22Rv1 (cell line): ENCODE results near the gene POLD2.

Source experiments
- H3K27ac ChIP-seq: fragments of 450-650 bp; 2 replicates; pipeline ENCODE4 v1.5.1; 2017
- ZFX ChIP-seq: fragments of 450-650 bp; IDR thresholded peaks from 2 replicates; pipeline ENCODE4 v1.6.1; 2017; ENCODE audit warnings: antibody characterized with exemption, borderline replicate concordance
- TF ChIP-seq, protein P1 (sequence below): fragments of 450-650 bp; IDR thresholded peaks from 2 replicates; pipeline ENCODE4 v1.5.1; 2017; ENCODE audit warnings: mild to moderate bottlenecking

Gene POLD2

DNA sequence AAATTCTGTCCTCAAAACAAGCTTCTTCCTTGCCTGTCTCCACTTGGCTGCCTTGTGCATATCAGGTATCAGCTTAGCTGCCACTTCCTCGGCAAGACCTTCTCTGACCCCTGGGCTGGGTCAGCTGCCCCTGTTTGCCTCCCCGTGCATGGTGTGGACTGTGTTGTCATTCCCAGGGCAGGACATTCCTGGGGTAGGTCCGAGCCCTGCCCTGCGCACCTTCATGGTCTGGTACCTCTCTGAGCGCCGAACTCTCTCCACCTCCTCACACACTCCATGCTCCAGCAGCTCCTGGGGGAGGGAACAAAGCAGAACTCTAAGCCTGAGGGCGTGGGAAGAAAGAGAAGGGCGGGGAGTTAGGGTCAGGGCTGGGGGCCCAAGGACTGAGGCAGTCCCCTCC lies 44.8 kb downstream of the POLD2 start:
- TF ChIP-seq, protein P1, sequence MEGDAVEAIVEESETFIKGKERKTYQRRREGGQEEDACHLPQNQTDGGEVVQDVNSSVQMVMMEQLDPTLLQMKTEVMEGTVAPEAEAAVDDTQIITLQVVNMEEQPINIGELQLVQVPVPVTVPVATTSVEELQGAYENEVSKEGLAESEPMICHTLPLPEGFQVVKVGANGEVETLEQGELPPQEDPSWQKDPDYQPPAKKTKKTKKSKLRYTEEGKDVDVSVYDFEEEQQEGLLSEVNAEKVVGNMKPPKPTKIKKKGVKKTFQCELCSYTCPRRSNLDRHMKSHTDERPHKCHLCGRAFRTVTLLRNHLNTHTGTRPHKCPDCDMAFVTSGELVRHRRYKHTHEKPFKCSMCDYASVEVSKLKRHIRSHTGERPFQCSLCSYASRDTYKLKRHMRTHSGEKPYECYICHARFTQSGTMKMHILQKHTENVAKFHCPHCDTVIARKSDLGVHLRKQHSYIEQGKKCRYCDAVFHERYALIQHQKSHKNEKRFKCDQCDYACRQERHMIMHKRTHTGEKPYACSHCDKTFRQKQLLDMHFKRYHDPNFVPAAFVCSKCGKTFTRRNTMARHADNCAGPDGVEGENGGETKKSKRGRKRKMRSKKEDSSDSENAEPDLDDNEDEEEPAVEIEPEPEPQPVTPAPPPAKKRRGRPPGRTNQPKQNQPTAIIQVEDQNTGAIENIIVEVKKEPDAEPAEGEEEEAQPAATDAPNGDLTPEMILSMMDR, result no peak
- no peak for TF ChIP-seq ZFX
- H3K27ac ChIP-seq, result 0 out of 2 replicates have a peak overlapping the region, but pooled peaks have one; percentile 10

DNA sequence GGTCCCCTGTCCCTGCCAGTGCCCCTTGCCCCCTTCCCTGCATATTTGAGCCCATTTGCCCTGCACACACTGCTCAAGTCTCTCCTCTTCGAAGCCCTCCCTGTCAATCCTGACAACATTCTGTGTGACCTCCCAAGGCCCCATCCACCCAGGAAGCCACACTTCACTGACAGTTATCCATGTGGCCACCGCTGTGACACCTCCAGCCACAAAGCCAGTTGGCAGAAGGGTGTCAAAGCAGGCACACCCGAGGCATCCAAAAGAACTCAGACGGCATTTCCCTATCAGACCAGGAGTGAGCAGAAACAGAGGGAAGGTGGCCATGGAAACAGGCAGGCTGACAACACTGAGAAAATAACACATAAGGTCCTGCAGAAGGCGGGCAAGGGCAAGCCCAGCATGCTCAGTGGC lies 45.7 kb downstream of the POLD2 start:
- H3K27ac ChIP-seq, result 0 out of 2 replicates have a peak overlapping the region, but pooled peaks have one; percentile 10
- TF ChIP-seq, protein P1, result no peak
- no peak for TF ChIP-seq ZFX

DNA sequence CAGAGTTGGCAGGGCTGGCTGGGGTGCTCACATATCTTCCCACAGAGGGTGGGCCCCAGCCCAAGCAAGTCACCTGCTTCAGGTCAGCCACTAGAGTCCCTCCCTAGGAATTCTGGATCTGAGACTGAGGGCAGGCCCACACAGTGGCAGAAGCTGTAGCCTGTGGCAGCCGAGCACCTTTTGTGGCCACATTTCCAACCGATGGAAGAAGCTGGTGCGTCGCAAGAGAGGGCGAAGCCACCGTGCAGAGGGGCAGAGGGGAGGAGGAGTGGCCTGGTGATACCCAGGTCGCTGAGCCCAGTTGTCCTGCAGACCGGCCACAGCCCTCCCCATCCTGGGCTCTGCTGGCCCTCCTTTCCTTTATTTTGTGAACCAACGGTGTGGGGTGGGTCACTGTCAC lies 46.3 kb downstream of the POLD2 start:
- no peak overlapping the region for H3K27ac ChIP-seq

DNA sequence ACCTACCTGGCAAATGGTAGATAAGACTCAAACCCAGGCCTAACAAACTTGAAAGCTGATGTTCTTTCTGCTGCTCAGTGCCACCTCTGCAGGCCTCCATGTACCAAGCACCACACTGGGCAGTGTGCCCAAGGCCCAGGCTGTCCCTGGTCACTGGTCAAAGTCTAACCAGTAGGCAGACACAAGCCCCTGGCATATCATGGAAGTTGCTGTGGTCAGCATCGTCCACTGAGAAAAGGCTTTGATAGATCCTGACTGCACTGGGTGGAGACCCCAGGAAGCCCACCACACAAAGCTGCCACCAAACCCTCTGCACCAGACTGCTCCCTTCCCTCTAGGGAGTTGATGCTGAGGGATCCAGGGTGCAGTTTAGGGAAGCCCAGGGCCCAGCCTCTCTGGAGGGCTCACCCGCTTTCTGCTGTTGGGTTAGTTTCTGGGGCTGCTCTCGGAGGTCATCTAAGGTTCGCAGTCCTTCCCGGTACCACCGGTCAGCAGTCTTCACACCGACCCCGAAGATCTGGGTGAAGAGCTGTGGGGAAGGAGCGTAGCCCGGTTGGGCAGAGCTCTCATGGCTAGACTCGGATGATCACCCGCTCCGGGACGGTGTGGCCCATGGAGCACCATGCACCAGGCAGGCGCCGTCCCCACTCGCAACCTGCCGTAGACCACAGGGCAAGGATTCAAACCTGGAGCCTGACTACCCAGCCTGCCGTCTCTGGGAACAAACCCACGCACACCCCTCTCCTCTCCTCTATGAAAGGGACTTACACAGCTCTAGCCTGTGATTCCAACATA lies 47.0 kb downstream of the POLD2 start:
- peak overlapping the region; percentile 72 for H3K27ac ChIP-seq

More for the DNA sequence above, 46.3 kb downstream of the POLD2 start:
- no peak for TF ChIP-seq ZFX
- TF ChIP-seq, protein P1, result no peak

DNA sequence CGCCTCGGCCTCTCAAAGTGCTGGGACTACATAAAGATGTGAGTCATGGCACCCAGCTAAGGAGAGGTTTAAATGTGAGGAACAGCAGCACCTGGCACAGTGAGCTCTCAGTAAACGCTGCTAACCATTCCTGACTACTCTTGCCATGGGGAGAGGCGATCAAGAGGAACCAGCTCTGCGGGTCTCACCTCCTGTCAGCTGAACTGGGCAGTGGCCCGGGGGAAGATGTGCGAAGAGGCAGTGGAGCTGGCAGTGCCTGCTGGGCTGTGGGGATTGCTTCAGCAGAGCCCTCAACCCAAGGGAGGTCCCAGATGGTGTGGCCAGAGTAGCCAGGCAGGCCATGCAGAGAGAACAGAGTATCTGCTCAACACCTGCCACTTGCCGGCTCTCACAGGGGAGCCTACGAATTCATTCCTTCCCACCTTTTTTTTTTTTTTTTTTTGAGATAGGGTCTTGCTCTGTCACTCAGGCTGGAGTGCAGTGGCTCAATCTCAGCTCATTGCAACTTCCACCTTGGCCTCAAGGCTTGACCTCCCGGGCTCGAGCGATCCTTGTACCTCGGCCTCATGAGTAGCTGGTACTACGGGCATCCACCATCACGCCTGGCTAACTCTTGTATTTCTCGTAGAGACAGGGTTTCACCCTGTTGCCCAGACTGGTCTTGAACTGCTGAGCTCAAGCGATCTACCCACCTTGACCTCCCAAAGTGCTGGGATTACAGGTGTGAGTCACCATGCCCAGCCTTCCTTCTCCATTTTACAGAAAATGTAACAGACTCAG lies 47.9 kb downstream of the POLD2 start:
- no peak for TF ChIP-seq ZFX
- TF ChIP-seq, protein P1, result no peak
- H3K27ac ChIP-seq, result peak overlapping the region; percentile 72

More for the DNA sequence above, 47.0 kb downstream of the POLD2 start:
- TF ChIP-seq ZFX, result no peak
- TF ChIP-seq, protein P1, result no peak

DNA sequence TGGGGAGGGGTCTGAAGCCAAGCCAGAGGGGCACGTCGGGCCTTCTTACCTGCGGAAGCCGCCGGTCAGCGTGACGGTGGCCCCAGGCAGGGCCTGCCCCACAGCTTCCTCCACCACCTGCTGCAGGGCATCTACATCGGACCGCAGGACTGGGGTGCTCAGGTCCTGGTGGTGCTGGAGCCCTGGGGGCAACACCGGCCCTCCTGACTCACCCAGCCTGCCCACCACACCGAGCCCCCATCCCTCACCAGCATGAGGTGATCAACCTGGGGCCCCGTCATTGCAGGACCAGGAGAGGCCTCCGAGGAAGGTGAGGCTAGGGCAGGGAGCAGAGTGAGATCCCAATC lies 49.0 kb downstream of the POLD2 start:
- no peak for TF ChIP-seq ZFX
- TF ChIP-seq, protein P1, result no peak
- H3K27ac ChIP-seq, result peak overlapping the region; percentile 72
